WERI-Rb-1 (cell line): Measurements from ENCODE around the gene COX7A2L.

Experiments
- DNase-seq: peaks from one replicate; pipeline ENCODE4 v3.0.0-alpha.2; 2020
- H3K27ac ChIP-seq: fragments of 250-450 bp; sonication (Bioruptor Pico); 2 replicates; pipeline ENCODE4 v1.5.1; 2020; ENCODE audit warnings: mild to moderate bottlenecking, moderate library complexity
- H3K27me3 ChIP-seq: fragments of 250-450 bp; sonication (Bioruptor Pico); 2 replicates; pipeline ENCODE4 v1.5.1; 2021; ENCODE audit warnings: mild to moderate bottlenecking, low read depth, moderate library complexity; ENCODE audit not compliant: insufficient read depth, severe bottlenecking
- H3K36me3 ChIP-seq: fragments of 250-450 bp; sonication (Bioruptor Pico); 2 replicates; pipeline ENCODE4 v1.5.1; 2020; ENCODE audit warnings: mild to moderate bottlenecking, moderate library complexity
- H3K4me3 ChIP-seq: 2 replicates; pipeline ENCODE4 v1.5.1; 2011; ENCODE audit warnings: low read depth, mild to moderate bottlenecking, control low read depth, low read length
- H3K9me3 ChIP-seq: fragments of 250-450 bp; sonication (Bioruptor Pico); 2 replicates; pipeline ENCODE4 v1.5.1; 2021; ENCODE audit warnings: mild to moderate bottlenecking, moderate library complexity; ENCODE audit not compliant: severe bottlenecking
- CTCF ChIP-seq: IDR thresholded peaks from 2 replicates; pipeline ENCODE4 v1.5.1; 2011; ENCODE audit warnings: low read depth, mild to moderate bottlenecking, control low read depth, inconsistent platforms, low read length

Gene COX7A2L

GRCh38 chr2:42361728-42362283, 789 bp upstream of the COX7A2L start:
- TF ChIP-seq CTCF: no peak
- Histone ChIP-seq H3K27me3 (no peaks in the 10 kb centered on the region), H3K27ac (peak overlapping the region; percentile 66), H3K9me3 (no peaks in the 10 kb centered on the region), H3K36me3 (no peaks in the 10 kb centered on the region), H3K4me3 (peak overlapping the region; percentile 45)
- no peak for DNase-seq

- no peak for DNase-seq
- H3K27ac ChIP-seq: peak overlapping the region; percentile 97
- H3K27me3 ChIP-seq: no peaks in the 10 kb centered on the region
- H3K36me3 ChIP-seq: no peaks in the 10 kb centered on the region
- peak overlapping the region; percentile 81 for H3K4me3 ChIP-seq
- H3K9me3 ChIP-seq: no peaks in the 10 kb centered on the region
- no peak for TF ChIP-seq CTCF
Measured at GRCh38 chr2:42360493-42360889, 526 bp downstream of the COX7A2L start.

GRCh38 chr2:42359965-42360483, 993 bp downstream of the COX7A2L start:
- Histone ChIP-seq H3K9me3 (no peaks in the 10 kb centered on the region), H3K27ac (peak overlapping the region; percentile 97), H3K4me3 (peak overlapping the region; percentile 81), H3K36me3 (no peaks in the 10 kb centered on the region), H3K27me3 (no peaks in the 10 kb centered on the region)
- no peak for DNase-seq
- no peak for TF ChIP-seq CTCF

- Histone ChIP-seq H3K27ac (no peak overlapping the region; the same call in 1 of the 2 replicates), H3K27me3 (no peaks in the 10 kb centered on the region), H3K36me3 (no peaks in the 10 kb centered on the region), H3K4me3 (peak overlapping the region; percentile 81), H3K9me3 (no peaks in the 10 kb centered on the region)
- no peak for DNase-seq
- no peak for TF ChIP-seq CTCF
Measured at GRCh38 chr2:42359304-42359964, 1.6 kb downstream of the COX7A2L start.

GRCh38 chr2:42353792-42354429, 7.1 kb downstream of the COX7A2L start:
- H3K9me3 ChIP-seq: no peaks in the 10 kb centered on the region
- peaks cover 35% of the 10 kb centered on the region for H3K36me3 ChIP-seq
- no peak for DNase-seq
- H3K4me3 ChIP-seq: no peak overlapping the region
- TF ChIP-seq CTCF: no peak
- no peaks in the 10 kb centered on the region for H3K27me3 ChIP-seq
- no peak overlapping the region for H3K27ac ChIP-seq
